ENCODE results near the gene PLXDC2.
"Not testable (repeated sequence)": the region's sequence is repeated elsewhere in the genome, so short reads cannot be mapped to it uniquely, and the experiment has no call there.

The PLXDC2 gene

DNA sequence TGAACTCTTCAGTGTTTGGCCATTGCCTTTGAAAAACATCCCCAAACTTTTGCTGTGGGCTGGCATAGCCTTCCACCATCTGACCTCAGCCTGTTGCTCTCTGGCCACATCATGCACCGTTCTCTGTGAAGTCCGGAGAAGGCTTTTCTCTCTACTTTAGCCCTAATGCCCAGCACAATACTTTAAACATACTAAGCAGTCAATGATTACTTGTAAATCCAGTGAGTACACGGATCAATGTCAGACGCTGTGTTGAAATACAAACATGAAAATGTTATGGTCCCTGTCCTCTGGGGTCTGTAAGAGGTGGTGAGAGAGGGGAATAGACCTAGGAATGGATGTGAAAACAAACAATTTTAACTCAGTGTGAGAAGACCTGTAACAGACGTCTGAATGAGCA is 297.9 kb downstream of the PLXDC2 start:
- no peak for DNase-seq (ENCODE audit: low read depth)

DNA sequence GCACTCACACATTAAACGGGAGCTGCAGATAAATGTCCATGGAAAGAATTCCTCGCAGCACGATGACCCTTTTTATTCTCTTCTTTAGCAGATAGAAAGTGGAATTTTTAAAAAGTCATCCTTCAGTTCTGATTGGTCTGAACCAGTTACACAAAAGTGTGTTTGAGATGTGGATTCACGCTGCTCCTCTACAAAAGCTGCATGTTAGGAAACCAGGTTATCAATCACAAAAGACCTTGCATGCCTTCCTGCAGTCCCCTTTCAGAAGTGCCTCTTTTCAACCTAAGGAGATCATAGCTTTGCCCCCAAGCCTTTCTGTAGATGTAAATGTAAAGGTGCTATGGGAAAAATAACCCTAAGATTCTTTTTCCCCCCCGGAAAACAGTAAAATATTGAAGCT is 299.7 kb downstream of the PLXDC2 start:
- no peak for DNase-seq (ENCODE audit: low read depth)

DNA sequence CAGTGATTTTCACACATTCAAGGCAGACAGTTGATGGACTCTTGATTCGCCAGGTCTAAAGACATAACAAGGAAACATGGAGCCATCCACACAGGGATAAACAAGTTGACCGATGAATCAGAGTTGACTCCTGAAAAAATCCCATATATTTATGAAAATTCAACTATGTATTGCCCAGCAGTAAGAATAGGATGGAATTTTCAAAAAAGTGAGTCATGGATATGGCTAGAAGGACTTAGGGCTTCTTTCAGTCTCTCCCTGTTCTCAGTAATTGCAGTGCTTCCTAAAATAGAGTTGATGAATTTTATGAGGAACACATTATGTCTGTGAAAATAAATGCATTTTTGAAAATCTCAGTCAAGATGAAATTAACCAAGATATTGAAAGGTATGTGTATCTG is 301.2 kb downstream of the PLXDC2 start:
- DNase-seq (ENCODE audit: low read depth): no peak

DNA sequence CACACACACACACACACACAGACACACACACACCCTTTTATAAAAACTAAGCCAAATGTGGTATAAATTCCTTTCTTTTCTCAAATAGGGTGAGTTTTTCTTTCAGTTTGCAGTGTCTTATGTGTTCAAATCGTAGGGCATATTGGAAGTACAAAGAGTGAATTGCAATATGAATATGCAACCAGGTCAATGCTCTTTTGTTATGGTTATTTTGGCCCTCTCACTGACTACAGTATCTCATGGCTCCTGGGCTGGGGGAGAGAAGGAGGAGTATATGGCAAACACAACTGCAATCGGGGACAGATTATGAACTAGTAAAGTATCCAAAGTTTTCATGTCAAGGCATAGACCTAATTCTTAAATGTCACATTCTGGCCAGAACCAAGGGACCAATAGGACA is 301.9 kb downstream of the PLXDC2 start:
- no peak for DNase-seq (ENCODE audit: low read depth)

DNA sequence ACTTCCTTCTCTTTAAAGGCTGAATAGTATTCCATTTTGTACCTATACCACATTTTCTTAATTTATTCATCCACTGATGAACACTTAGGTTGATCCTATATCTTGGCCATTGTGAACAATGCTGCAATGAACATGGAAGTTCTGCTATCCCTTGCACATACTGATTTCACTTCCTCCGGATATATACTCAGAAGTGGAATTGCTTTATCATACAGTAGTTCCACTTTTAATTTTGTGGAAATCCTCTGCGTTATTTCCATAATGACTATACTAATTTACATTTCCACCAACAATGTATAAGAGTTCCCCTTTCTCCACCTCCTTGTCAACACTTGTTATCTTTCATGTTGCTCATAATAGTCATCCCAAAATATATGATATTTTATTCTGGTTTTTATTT is 312.6 kb downstream of the PLXDC2 start:
- DNase-seq (ENCODE audit: low read depth): no peak

DNA sequence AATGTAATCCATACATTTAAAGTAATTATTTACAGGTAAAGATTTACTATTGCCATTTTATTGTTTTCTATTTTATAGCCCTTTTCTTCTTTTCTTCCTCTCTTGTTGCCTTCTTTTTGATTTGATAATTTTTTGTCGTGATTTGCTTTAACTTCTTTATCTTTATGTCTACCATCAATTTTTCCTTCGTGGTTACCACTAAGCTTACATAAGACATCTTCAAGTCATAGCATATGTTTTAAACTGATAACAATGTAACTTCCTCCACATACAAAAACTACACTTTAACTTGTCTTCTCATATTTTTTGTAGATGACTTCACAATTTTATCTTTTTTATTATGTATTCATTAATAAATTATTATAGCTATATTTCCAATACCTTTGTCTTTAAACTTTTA is 316.6 kb downstream of the PLXDC2 start:
- DNase-seq (ENCODE audit: low read depth): no peak

DNA sequence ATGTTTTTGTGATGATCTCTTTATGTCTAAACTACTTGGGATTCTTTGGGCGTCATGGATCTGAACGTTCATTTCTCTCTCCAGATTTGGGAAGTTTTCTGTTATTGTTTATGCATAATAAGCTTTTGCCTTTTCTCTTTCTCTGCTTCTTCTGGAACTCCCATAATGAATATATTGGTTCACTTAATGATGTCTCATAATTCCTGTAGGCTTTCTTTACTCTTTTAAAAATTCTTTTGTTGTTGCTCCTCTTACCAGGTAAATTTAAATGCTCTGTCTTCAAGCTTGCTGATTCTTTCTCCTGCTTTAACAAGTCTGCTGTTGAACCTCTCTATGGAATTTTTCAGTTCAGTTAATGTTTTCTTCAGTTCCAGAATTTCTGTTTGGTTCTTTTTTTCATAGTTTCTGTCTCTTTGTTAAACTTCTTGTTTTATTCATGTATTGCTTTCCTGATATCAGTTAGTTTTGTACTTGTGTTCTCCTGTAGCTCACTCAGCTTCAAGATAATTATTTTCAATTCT is 317.5 kb downstream of the PLXDC2 start:
- no peak for DNase-seq (ENCODE audit: low read depth)

DNA sequence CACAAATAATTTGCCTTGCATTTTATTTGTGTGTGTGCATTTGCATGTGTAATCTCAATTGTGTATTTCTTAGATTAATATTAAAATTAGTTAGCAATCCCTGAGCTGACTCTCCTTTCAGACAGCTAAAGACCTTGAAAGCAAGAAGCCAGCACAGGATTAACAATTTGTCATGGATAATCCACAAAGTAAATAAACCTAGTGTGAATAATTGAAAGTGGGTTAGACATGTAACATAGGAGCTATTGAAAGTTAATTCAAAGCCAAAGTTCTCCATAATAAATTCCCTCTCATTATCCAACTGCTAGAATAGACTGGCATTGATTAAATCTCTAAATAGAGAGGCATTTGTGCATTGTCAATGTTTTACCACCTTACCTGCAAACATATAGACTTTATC is 326.1 kb downstream of the PLXDC2 start:
- DNase-seq (ENCODE audit: low read depth): no peak

DNA sequence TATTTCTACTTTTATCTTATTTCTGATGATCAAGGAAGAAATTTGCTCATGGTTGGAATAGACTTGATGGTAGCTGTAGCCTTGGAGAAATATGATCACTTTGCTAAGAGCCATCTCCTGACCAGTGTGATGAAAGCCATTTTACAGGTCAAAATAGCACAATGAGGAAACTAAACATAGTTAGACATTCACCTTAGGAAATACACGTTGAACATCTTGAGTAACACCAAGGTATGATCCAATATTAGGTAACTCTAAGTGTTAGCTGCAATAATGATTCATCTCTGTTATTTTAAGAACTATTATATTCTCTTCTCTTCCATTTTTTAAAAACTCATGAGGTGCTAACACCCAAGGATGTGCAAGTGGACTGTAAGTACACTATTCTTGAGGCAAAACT is 328.0 kb downstream of the PLXDC2 start:
- no peak for DNase-seq (ENCODE audit: low read depth)

DNA sequence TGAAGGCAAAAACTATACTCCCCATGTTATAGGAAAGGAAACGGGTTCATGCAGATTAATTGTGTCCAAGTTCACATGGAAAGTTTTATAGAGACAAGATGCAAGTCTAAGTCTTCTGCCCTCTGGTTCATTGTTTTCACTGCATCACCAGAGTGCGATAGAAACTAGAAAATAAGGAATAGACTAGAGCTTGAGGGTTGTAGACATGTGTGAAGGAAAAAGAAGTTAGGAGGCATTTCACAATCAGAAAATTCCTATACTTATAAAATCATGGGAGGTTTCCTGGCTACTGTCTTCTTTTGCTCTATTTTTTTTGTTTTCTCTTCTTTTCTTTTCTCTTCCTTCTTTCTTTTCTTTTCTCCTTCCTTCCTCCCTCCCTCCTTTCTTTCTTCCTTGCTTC is 329.8 kb downstream of the PLXDC2 start:
- no peak for DNase-seq (ENCODE audit: low read depth)

DNA sequence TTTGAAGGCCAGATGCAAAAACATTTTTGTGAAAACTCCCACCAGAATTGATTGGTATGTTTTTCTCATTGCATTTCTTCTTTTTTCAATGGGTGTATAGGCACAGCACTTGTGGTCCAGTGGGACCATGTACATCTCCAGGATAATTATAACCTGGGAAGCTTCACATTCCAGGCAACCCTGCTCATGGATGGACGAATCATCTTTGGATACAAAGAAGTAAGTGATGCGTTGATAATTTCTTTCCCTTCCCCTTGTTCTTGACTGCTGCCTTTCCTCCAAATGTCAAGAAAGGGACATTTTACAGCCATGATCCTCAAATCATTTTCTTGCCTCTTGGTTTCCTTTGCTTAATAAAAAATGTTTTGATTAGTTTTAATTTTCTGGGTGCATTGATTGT is 331.5 kb downstream of the PLXDC2 start:
- no peak for DNase-seq (ENCODE audit: low read depth)

DNA sequence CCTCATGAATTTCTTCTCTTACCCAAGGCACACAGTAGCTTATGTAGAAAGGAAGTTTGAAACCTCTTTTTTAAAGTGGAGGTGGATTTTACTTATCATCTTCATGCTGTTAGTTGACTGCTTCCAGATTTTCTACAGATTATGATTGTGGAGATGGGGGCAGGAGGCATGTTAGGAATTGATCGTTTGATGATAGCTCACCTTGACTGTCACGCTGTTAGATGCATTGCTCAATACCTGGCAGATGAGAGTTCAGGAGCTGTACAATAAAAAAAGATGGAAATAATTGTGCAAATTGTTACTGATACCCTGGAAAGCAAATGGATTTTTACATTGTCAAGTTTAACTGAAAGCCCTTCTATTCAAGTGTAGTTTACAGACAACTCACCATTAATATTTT is 340.3 kb downstream of the PLXDC2 start:
- no peak for DNase-seq (ENCODE audit: low read depth)

DNA sequence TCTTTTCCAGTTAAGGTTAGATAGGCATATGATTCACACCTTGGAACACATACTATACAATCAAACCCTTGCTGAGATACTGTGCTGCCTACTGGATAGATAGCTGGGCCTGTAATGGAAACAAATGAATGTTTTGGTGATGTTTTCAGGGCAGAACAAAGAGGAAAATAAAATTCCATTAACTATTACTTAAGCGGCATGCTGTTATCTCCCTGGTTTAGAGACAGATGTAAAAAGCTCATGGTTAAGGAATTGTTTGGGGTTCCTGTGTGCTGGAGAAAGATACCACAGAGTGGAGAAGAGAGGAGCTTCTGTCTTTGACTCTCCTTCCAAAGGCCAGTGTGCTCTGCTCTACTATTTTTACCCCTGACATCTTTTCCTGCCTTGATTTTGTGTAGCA is 341.1 kb downstream of the PLXDC2 start:
- DNase-seq (ENCODE audit: low read depth): no peak

DNA sequence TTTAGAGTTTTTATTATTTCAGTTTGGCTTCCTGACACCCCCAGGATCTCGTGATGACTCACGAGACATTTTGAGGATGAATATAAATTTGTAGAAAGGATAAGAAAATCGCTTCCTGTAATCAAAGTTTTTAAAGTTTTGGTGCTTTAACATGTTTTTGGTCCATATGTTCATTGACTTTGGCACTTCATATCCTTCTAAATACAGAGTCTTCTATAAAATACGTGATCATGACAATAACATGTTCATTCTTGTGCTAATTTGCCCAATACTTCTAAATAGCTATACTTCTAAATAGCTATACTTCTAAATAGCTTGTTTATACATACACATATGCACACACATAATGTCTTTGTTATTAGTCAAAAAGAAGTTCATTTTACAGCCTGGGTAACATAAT is 341.9 kb downstream of the PLXDC2 start:
- no peak for DNase-seq (ENCODE audit: low read depth)

DNA sequence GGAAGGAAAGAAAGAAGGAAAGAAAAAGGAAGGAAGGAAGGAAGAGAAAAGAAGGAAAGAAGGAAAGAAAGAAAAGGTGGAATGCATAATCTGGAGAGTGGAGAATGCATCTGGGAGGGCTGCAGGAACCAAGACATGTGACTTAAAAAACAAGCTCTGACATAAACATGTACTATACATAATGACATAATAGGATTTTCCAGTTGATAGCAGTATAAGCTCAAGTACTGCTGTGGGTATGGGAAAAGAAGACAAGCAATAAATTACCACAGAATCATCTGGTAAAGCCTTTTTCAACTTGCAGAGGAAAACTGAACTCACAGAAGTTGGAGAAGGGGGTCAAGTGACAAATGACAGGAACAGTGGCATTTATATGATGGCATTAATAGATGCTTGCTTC is 345.9 kb downstream of the PLXDC2 start:
- DNase-seq (ENCODE audit: low read depth): no peak

DNA sequence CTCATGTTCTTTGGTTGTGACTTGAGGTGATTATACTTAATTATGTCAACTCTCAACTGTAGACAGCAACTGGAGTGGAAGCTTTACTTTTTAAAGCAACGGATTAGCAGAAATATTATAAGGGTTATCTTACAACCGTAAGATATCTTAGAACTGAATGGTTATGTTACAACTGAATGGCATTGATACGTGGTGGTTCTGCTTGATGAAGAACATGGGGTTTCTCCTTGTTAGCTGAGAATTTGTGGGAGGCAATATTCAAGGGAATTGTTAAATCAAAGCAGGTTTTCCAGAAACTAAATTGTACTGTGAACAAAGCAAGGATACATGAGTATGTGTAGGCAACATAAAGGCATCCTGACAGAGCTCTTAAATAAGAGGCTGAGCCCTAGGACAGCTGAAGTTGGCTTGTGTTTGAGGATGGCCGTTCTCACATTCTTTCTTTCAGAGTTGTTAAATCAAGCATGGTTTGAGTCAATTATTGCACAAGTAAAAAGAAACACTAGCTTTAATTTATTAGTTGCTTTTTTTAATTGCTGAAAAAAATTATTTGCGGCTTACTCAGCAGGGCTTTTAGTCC is 350.0 kb downstream of the PLXDC2 start:
- no peak for DNase-seq (ENCODE audit: low read depth)

DNA sequence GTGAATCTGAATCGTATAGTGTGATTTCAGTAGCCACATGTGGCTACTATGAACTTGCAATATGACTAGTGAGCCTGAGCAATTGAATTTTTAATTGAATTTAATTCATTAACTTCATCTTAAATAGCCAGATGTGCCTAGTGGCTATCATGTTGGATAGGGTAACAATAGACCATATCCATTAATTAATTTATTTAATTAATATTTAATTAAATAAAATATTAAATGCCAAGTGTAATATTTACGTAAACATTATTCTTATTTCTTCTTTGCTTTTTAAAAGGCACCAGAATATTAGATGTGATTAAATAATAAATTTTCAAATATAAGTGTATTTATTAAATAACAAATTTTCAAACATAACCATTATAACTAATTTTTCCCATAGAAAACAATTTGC is 354.4 kb downstream of the PLXDC2 start:
- no peak for DNase-seq (ENCODE audit: low read depth)

DNA sequence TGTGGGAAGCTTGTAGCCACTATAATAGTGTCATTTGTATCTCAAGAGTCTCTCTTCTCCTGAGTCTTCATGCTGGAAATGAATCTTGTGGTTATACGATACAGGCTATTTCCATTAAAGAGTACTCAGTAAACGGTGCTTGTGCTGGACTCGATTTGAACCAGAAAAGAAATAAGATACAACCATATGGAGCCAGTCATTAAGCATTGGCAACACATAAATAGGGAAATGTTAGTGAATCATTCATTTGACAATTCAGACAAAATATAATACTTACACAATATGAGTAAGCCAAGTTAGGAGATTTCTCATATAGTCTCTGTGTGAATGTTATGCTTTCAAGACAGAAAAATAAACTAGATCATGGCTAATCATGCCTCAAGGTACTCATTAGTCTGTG is 356.8 kb downstream of the PLXDC2 start:
- DNase-seq (ENCODE audit: low read depth): no peak

DNA sequence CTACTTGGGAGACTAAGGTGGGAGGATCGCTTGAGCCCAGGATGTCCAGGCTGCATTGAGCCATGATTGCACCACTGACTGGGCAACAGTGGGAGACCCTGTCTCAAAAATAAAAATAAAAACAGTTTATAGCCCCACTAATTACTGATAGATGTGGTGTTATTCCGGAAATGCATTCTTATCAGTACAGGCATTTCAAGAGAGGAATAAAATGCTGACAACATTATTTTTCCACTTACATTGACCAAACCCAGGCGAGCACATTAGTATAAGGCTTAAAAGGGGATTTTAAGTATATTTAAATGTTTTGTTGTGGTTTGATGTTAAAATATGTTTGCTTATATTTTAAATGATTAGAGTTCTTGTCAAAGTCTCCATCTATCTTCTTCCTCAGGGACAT is 359.5 kb downstream of the PLXDC2 start:
- DNase-seq (ENCODE audit: low read depth): no peak

DNA sequence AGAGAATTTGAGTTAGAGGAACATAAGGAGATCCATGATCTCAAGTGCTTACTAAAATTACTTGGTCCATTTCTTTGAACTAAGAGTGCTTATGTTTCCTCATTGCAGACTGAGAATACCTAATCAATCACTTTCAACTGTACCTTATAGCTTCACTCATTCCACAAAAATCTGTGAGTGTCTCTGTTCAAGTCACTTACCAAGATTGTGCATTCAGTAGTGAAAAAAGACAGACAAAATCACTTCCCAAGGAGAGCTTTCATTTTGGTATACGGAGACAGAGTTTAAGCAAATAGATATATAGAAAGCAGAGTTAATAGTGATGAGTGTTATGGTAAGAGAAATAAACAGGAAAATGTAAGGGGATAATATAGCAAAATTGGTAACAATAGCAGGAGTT is 364.5 kb downstream of the PLXDC2 start:
- no peak for DNase-seq (ENCODE audit: low read depth)

DNA sequence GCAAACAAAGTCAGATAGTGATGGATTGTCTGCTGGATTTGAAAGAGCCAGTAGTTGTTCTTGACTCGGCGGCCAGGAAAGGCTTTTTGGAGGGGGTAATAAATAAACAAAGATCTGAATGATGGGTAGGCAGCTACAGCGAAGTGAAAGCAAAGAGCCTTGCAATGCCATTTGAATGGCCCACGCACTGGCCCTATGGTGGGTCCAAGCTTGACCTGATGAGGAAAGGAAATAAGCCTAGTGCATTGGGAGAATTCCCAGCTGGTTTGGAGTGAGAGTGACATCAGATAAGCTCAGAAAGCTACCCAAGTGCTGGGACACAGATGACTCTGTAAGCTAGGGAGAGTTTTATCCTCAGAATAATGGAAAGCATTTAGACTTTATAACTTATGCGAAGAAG is 365.2 kb downstream of the PLXDC2 start:
- DNase-seq (ENCODE audit: low read depth): no peak

DNA sequence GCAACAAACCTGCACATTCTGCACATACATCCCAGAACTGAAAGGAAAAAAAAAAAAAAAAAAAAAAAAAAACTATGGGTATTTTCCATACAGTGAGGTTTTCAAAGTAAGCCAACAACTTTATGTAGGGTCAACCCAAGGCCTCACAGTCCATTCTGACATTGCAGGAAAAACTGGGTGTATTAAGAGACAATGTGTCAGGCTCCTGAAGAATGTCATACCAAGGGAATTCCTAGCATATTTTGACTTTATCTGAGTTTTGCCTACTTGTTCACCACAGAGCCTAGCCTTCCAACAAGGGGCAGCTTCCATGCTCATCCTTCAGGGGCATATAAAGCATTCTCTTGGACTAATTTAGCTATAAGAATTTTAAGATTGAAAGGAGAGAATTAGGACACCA is 368.9 kb downstream of the PLXDC2 start:
- no peak for DNase-seq (ENCODE audit: low read depth)

DNA sequence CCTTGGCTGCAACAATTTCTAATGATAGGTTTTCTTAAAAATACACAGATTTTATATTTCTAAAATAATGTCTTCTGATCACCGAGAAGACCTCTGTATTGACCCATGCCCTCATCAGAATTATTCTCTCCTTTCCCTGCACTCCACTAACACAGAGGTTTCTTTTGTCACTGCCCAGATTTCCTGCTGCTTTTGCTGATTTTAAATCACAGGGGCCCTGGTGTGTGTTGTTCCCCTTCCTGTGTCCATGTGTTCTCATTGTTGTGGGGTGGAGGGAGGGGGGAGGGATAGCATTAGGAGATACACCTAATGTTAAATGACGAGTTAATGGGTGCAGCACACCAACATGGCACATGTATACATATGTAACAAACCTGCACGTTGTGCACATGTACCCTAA is 375.2 kb downstream of the PLXDC2 start:
- DNase-seq (ENCODE audit: low read depth): not testable (repeated sequence)

DNA sequence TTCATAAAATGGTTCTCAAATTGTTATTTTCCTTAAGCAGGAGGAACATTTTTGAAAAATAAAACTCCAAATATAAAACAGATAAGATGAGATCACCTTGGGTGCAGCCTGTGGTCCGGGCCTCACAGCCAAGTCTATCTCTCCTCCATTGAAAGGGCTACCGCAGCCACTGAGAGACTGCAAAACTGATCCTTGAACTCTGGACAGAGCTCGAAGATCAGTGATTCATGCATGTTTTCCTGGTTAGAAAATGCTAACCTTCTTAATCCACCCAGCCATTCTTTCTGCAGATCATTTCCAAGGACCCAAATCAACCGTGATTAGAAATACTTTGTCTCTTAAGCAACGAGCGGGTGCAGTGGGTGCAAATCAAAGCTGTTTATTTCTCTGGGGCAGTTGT is 378.8 kb downstream of the PLXDC2 start:
- no peak for DNase-seq (ENCODE audit: low read depth)

DNA sequence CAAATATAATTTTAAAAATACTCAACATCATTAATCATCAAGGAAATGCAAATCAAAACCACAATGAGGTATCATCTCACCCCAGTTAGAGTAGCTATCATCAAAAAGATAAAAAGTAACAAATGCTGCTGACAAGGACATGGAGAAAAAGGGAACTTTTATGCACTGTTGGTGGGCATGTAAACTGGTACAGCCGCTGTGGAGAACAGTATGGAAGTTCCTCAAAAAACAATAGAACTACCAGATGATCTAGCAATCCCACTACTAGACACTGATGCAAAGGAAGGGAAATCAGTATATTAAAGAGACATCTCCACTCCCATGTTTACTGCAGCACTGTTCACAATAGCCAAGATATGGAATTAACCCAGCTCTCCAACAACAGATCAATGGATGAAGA is 384.5 kb downstream of the PLXDC2 start:
- no peak for DNase-seq (ENCODE audit: low read depth)
